NK-92 treated with Interleukin-12 subunit alpha and Interleukin-12 subunit beta, amount 100 ng/mL, for 24 hours (cell line): ENCODE results near the gene SLC16A9.
"Not testable (repeated sequence)": the region's sequence is repeated elsewhere in the genome, so short reads cannot be mapped to it uniquely, and the experiment has no call there.

Source experiments
- DNase-seq: peaks from one replicate; lab custom pipeline; 2025; lab: John Stamatoyannopoulos, UW

The SLC16A9 gene

GRCh38 chr10:59675812-59676211, 33.8 kb downstream of the SLC16A9 start:
- DNase-seq = no peak

- no peak for DNase-seq
These were observed 35.3 kb downstream of the SLC16A9 start for GRCh38 chr10:59674215-59674836.

DNA sequence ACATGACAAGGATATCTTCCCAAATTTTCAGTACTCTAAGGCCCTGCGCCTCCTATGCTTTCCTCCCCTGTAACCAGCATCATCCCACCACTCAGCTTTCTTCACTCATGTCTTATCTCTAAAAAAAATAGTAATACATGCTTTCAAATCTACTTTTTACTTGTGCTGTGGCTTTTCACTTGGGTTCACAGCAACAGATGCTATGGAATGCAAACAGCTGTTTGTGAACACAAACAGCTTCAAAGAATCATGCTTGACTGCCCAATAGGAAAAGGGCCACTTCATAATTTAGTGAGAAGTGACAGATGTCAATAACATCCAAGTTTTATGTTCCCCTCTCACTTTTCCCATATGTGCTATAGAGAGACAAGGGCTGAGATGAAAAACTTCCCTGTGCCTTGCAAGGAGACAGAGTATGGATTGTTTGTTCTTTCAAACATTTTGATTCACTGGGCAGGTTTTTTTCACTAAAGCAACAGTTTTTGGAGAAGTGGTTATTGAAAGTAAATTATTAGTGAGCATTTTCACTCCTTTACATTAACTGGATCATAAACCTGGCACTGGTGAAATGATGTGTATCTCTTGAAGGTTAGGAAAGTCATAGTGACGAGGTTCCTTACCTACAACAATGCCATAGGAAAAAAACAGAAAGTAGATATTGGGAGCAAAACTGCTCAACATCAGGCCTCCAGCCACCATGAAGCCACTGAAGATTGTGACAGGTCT, 37.3 kb downstream of the SLC16A9 start:
- DNase-seq = no peak

DNA sequence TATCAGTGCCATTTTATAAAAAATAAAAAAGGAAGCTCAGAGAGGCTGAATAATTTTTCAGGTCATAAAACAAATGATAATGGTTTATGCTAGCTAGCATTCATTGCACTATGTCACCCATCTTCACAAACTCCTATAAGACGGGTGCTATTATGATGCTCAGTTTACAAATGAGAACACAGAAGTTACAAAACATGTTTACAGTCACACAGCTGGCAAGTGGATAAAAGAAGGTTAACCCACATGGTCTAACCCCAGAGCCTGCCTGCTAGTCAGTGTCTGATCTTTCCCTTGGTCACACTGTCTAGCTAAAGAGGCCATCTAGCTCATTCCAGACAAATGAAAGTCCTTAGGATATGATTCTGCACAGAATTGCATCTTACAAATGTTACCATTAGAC, 39.4 kb downstream of the SLC16A9 start:
- no peak for DNase-seq

DNA sequence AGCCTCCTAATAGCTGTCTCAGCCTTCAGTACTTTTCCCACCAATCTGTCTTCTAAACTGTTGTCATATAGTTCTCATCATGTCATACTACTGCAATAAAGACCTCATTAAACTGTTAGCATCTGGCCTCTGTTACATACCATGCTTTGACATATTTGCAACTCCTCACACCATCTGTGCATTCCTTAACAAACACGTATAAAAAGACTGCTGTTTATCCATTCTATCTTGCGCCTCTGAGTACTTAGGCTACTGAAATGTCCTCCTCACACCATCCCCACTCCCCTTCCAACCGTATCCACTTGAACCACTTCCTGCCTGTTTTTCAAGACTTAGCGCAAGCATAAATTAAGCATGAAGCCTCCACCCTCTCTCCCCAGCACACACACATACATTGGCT, 41.6 kb downstream of the SLC16A9 start:
- DNase-seq = no peak

GRCh38 chr10:59666310-59666709, 43.3 kb downstream of the SLC16A9 start:
- DNase-seq = no peak

GRCh38 chr10:59663213-59663612, 46.4 kb downstream of the SLC16A9 start:
- DNase-seq = not testable (repeated sequence)

DNA sequence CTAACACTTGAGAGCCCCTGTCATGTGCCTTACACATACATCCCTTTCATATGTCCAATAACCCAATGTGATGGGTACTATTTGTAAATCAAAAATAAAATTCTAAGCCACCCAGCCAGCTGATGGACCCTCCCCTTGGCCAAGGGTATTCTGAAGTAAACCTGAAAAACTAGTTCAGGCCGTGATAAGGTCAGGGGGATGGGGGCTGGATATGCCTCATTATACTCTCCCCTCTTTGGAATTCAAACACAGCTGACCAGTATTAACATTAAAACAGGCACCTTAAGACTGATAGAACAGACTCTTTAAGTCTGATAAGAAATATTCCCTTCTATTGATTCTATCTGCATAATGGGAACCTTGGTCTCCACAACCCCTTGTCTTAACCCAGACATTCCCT, 51.9 kb downstream of the SLC16A9 start:
- DNase-seq = no peak

DNA sequence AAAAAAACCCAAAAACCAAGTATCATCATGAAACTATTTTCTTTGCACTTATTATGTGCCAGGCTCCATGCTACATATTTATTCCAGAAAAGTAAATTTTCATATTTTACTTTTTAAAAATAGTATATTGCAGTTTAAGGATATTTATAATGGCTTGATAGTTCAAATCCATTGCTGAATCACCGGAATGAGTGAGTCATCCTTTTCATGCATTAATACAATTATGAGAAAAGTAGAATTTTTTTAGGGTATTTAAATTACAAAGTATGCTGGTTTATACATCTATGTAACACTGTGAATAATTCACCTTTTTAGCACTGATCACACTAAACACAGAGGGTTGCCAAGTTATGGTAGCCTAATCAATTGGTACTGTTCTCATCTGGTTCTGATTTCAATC, 54.3 kb downstream of the SLC16A9 start:
- DNase-seq = no peak

- no peak for DNase-seq
These were observed 55.6 kb downstream of the SLC16A9 start for GRCh38 chr10:59654007-59654406.

DNA sequence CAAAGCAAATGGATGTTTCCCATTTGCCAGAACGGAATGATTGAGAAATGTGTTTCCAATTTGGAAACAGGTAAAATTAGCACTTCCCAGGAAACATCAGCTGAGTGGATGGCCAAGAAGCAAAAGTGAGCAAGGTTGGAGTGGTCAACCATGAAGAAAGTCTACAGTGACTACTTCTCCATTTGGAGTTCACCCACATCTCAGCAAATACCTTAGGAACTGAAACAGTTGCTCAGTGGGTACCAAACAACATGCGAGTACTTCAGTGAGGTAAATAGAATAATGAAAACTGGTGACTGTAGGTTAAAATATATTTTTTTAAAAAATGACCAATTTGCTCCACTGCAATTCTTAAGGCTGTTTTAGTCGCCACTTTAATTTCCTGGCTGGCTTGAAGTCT, 57.7 kb downstream of the SLC16A9 start:
- no peak for DNase-seq

GRCh38 chr10:59649606-59650346, 59.9 kb downstream of the SLC16A9 start:
- DNase-seq = no peak

- DNase-seq = no peak
These were observed 60.9 kb downstream of the SLC16A9 start for GRCh38 chr10:59648711-59649201.

GRCh38 chr10:59644841-59645240, 64.8 kb downstream of the SLC16A9 start:
- DNase-seq = no peak

- DNase-seq = not testable (repeated sequence)
These were observed 68.0 kb downstream of the SLC16A9 start for GRCh38 chr10:59641688-59642087.

GRCh38 chr10:59635502-59636290, 74.0 kb downstream of the SLC16A9 start:
- no peak for DNase-seq

DNA sequence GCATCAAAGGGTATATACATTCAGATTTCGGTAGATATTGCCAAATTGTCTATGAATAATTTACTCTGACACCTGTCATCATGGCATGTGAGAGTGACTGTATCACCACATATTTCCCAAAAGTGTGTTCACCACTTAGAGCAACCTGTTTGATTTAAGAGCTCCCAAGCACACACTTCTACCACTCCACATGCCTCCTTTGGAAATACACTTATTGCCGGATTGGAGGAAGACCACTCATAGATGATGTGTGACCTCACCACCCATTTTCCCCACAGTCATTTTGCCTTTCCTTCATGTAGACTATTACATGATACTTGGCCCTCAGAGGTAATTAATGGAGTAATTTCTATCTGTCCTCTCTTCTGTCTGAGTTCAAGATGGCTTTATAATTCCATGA, 75.5 kb downstream of the SLC16A9 start:
- no peak for DNase-seq

DNA sequence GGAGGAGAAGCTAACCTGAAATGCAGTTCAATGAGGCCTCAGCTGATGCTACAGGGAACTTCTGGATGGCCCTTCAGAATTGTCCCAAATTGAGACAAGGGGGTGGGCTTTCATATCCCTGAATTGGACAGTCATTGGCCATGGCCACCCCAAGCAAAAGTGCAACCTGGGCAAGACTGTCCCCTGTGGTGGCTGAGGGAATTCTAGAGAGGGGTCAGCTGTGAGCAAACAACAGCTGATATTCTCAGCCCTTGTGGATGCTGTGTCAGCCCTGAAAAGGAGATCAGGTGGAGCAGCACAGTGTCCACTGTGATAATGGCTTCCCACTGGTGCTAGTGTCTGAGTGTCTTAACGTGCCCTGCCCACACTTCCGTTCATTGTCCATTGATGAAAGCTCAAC, 76.6 kb downstream of the SLC16A9 start:
- no peak for DNase-seq

DNA sequence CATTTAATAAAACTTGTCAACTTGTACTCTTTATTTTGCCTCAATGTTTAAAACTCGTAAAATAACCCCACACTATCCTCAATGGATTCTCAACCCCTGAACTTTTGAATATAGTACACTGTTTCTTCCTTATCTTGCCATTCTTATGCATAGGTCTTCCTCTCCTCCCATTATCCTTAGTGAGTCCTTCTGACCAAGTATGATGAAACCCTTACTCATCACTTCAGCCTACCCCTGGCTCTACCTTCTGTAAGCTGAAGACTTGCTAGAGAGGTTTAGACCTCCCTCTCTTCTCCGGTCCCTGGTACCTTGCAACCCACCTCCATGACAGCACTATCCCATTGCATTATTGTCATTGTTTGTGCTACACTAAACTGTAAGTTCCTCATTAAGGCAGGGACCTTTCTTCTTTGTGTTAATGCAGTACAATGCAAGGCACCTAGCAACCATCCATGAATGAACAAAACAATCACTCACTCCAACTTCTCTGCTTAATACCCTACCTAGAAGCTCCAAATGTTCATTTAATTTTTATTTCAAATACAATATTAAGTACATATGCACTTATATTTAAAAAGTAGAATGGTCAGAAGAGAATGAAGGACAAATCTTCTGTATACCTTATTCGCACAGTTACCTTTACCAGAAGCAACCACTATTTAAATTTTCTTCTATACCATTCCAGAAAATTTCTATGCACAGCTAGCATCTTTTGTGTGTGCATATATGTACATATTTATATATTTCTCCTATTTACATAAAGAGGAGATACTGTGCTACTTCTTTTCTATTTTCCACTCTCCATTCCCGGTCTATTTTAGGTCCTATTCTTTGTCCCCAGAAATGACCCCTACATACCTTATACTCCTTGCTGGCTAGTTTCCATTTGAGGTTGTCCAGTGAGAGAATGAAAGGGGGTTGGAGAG, 77.5 kb downstream of the SLC16A9 start:
- DNase-seq = no peak

GRCh38 chr10:59631237-59631636, 78.4 kb downstream of the SLC16A9 start:
- no peak for DNase-seq

DNA sequence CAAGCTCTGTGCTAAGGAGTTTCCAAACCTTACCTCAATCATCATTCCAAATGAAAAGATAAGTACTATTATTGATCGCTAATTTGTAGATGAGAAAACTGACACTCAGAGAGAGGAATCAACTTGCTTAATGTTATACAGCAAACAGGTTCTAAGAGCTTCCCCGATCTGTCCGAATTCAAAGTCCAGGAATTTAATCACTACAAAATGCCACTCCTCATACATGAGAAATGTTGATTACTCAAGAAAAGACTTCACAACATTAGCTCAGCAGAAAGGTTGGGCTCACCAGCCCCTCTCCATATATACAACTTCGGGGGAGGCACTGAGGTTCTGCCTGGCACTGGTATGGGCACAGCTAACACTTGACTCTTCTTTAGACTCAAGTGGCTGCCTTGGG, 80.7 kb downstream of the SLC16A9 start:
- DNase-seq = no peak
